Measurements from ENCODE around the gene BYSL.

The BYSL gene

GRCh38 chr6:41966214-41966920 lies 45.1 kb downstream of the BYSL start:
- H3K27me3 Mint-ChIP-seq (ENCODE audit: low read depth) = no peaks in the 10 kb centered on the region
- H3K4me3 Mint-ChIP-seq = no peak overlapping the region
- H3K36me3 Mint-ChIP-seq (ENCODE audit: low read depth) = peaks cover 12% of the 10 kb centered on the region
- no peak for DNase-seq (ENCODE audit: low spot score)
- no peaks in the 10 kb centered on the region for H3K9me3 Mint-ChIP-seq
- peaks cover 41% of the 10 kb centered on the region for H3K4me1 Mint-ChIP-seq (ENCODE audit: low read depth)
- no peak overlapping the region for H3K27ac Mint-ChIP-seq

- no peak overlapping the region for H3K27ac Mint-ChIP-seq
- no peaks in the 10 kb centered on the region for H3K27me3 Mint-ChIP-seq (ENCODE audit: low read depth)
- H3K4me1 Mint-ChIP-seq (ENCODE audit: low read depth) = peaks cover 36% of the 10 kb centered on the region
- no peak overlapping the region for H3K4me3 Mint-ChIP-seq
- H3K36me3 Mint-ChIP-seq (ENCODE audit: low read depth) = peaks cover 7% of the 10 kb centered on the region
- no peaks in the 10 kb centered on the region for H3K9me3 Mint-ChIP-seq
- no peak for DNase-seq (ENCODE audit: low spot score)
These were observed 45.6 kb downstream of the BYSL start for GRCh38 chr6:41966961-41967311.

- DNase-seq (ENCODE audit: low spot score) = no peak
- H3K27me3 Mint-ChIP-seq (ENCODE audit: low read depth) = no peaks in the 10 kb centered on the region
- no peak overlapping the region for H3K4me3 Mint-ChIP-seq
- H3K4me1 Mint-ChIP-seq (ENCODE audit: low read depth) = peaks cover 37% of the 10 kb centered on the region
- peaks cover 7% of the 10 kb centered on the region for H3K36me3 Mint-ChIP-seq (ENCODE audit: low read depth)
- no peaks in the 10 kb centered on the region for H3K9me3 Mint-ChIP-seq
- H3K27ac Mint-ChIP-seq = no peak overlapping the region
These were observed 46.3 kb downstream of the BYSL start for GRCh38 chr6:41967312-41968287.

- H3K27ac Mint-ChIP-seq = peak overlapping the region; percentile 84
- peak overlapping the region; percentile 47 for H3K4me3 Mint-ChIP-seq
- no peaks in the 10 kb centered on the region for H3K27me3 Mint-ChIP-seq (ENCODE audit: low read depth)
- no peaks in the 10 kb centered on the region for H3K9me3 Mint-ChIP-seq
- DNase-seq (ENCODE audit: low spot score) = peak; percentile 54
- peaks cover 23% of the 10 kb centered on the region for H3K4me1 Mint-ChIP-seq (ENCODE audit: low read depth)
- H3K36me3 Mint-ChIP-seq (ENCODE audit: low read depth) = peaks cover 5% of the 10 kb centered on the region
These were observed 49.1 kb downstream of the BYSL start for GRCh38 chr6:41970436-41970846.

- Mint-ChIP-seq H3K4me1 (ENCODE audit: low read depth) (peaks cover 26% of the 10 kb centered on the region), H3K36me3 (ENCODE audit: low read depth) (peaks cover 9% of the 10 kb centered on the region), H3K27me3 (ENCODE audit: low read depth) (no peaks in the 10 kb centered on the region), H3K4me3 (no peak overlapping the region), H3K27ac (no peak overlapping the region), H3K9me3 (no peaks in the 10 kb centered on the region)
- no peak for DNase-seq (ENCODE audit: low spot score)
These were observed 51.5 kb downstream of the BYSL start for GRCh38 chr6:41972826-41973225.

GRCh38 chr6:41974281-41974825 lies 53.1 kb downstream of the BYSL start:
- H3K4me3 Mint-ChIP-seq = no peak overlapping the region
- H3K27me3 Mint-ChIP-seq (ENCODE audit: low read depth) = no peaks in the 10 kb centered on the region
- no peaks in the 10 kb centered on the region for H3K9me3 Mint-ChIP-seq
- peaks cover 31% of the 10 kb centered on the region for H3K4me1 Mint-ChIP-seq (ENCODE audit: low read depth)
- no peak overlapping the region for H3K27ac Mint-ChIP-seq
- DNase-seq (ENCODE audit: low spot score) = no peak
- peaks cover 10% of the 10 kb centered on the region for H3K36me3 Mint-ChIP-seq (ENCODE audit: low read depth)

GRCh38 chr6:41975276-41975675 lies 54.0 kb downstream of the BYSL start:
- no peak for DNase-seq (ENCODE audit: low spot score)
- H3K27me3 Mint-ChIP-seq (ENCODE audit: low read depth) = no peaks in the 10 kb centered on the region
- H3K9me3 Mint-ChIP-seq = no peaks in the 10 kb centered on the region
- H3K4me1 Mint-ChIP-seq (ENCODE audit: low read depth) = peaks cover 36% of the 10 kb centered on the region
- H3K36me3 Mint-ChIP-seq (ENCODE audit: low read depth) = peaks cover 11% of the 10 kb centered on the region
- H3K27ac Mint-ChIP-seq = no peak overlapping the region
- H3K4me3 Mint-ChIP-seq = no peak overlapping the region

- Mint-ChIP-seq H3K36me3 (ENCODE audit: low read depth) (peaks cover 12% of the 10 kb centered on the region), H3K4me1 (ENCODE audit: low read depth) (peaks cover 32% of the 10 kb centered on the region), H3K27ac (peak overlapping the region; percentile 20), H3K9me3 (peaks cover 4% of the 10 kb centered on the region), H3K27me3 (ENCODE audit: low read depth) (no peaks in the 10 kb centered on the region), H3K4me3 (no peak overlapping the region)
- peak; percentile 35 for DNase-seq (ENCODE audit: low spot score)
These were observed 55.6 kb downstream of the BYSL start for GRCh38 chr6:41976794-41977484.
